Measurements from ENCODE around the gene SEPTIN5. TPM values are rescaled to one million over a fixed set of nuclear protein-coding genes. Genes with fewer than 3 reads are reported as not detected.
A peak's percentile ranks its signal among the peaks of the same experiment; 100 is the strongest.

The SEPTIN5 gene
- total RNA-seq, 1 donor from 2014 or later: 9.3 TPM

DNA sequence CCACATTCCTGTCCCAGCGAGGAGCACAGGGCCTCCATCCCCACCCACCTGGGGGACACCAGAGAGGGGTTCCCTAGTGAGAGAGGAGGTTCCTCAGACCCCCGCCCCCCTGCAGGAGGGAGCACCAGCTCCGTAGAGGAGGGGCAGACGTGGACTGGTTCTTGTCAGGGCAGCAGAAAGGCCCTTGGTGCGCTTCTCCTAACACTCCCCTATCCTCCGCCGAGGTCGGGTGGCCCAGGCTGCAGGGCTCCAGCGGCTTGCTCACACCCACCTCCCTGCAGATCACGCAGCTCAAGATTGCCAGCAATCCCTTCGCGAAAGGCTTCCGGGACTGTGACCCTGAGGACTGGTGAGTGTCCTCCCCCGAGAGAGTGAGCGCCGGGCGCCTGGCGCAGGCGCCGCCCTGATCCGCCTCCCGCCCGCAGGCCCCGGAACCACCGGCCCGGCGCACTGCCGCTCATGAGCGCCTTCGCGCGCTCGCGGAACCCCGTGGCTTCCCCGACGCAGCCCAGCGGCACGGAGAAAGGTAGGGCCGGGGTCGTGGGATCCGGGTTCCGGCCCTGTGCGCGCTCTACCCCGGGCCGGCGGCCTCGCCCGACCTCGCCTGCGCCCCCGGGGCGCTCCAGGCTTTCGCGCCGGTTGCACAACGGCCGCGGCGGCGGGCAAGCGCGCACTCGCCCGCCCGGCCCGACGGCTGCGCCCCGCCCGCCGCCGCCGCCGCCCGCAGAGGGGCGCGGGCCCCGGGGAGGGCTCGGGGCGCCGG, 51.4 kb downstream of the SEPTIN5 start:
- Histone ChIP-seq H3K4me1 (peaks cover 20% of the 10 kb centered on the region), H3K27ac (no peak overlapping the region), H3K9me3 (no peaks in the 10 kb centered on the region), H3K36me3 (no peaks in the 10 kb centered on the region), H3K27me3 (ENCODE audit: low read depth) (peaks cover 96% of the 10 kb centered on the region), H3K4me3 (peak overlapping the region; percentile 37)
- intact Hi-C loops (cut with DNase I): no loop called here
- TF ChIP-seq, protein P1, sequence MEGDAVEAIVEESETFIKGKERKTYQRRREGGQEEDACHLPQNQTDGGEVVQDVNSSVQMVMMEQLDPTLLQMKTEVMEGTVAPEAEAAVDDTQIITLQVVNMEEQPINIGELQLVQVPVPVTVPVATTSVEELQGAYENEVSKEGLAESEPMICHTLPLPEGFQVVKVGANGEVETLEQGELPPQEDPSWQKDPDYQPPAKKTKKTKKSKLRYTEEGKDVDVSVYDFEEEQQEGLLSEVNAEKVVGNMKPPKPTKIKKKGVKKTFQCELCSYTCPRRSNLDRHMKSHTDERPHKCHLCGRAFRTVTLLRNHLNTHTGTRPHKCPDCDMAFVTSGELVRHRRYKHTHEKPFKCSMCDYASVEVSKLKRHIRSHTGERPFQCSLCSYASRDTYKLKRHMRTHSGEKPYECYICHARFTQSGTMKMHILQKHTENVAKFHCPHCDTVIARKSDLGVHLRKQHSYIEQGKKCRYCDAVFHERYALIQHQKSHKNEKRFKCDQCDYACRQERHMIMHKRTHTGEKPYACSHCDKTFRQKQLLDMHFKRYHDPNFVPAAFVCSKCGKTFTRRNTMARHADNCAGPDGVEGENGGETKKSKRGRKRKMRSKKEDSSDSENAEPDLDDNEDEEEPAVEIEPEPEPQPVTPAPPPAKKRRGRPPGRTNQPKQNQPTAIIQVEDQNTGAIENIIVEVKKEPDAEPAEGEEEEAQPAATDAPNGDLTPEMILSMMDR (IDR thresholded peaks at IDR 0.05): no peak
- ATAC-seq: peak in 1 of 2 donors; percentile 30
- no peak for DNase-seq

DNA sequence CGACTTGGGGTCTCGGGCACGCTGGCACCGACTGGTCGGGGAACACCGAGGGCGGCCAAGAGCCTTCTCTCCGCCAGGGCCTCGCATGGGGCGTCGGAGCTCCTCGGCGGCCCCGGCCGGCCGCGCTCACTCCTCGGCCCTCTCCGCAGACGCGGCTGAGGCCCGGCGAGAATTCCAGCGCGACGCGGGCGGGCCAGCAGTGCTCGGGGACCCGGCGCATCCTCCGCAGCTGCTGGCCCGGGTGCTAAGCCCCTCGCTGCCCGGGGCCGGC, 51.9 kb downstream of the SEPTIN5 start:
- DNase-seq: no peak
- intact Hi-C loops (cut with DNase I): no loop called here
- ATAC-seq: no peak
- TF ChIP-seq, protein P1 (IDR thresholded peaks at IDR 0.05): no peak
- Histone ChIP-seq H3K4me1 (peaks cover 20% of the 10 kb centered on the region), H3K27me3 (ENCODE audit: low read depth) (peaks cover 98% of the 10 kb centered on the region), H3K9me3 (no peaks in the 10 kb centered on the region), H3K36me3 (no peaks in the 10 kb centered on the region), H3K27ac (peak overlapping the region; percentile 6), H3K4me3 (peak overlapping the region; percentile 44)

DNA sequence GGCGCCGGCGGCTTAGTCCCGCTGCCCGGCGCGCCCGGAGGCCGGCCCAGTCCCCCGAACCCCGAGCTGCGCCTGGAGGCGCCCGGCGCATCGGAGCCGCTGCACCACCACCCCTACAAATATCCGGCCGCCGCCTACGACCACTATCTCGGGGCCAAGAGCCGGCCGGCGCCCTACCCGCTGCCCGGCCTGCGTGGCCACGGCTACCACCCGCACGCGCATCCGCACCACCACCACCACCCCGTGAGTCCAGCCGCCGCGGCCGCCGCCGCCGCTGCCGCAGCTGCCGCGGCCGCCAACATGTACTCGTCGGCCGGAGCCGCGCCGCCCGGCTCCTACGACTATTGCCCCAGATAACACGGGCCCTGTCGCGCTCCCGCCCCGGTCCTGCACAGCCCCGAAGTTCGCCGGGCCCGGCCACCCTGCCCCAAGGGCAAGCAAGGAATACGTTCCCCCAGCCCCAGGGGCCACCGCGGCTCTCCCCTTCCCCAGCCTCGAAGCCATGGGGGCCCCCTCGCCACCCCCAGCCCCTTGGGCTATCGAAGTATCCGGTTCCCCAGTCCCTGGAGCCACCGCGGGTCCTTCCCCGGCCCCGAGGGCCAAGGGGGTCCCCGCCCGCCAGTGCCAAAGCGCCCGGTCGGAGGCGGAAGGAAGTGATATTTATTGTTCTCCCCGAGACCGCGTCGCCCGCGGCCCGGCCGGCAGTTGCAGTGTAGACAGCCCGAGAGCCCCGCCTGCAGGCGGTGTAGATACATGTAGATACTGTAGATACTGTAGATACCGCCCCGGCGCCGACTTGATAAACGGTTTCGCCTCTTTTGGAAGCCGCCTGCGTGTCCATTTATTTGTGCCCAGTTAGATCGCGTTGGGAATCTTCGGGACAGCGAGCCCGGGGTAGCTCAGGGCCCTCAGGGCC, 52.5 kb downstream of the SEPTIN5 start:
- Histone ChIP-seq H3K27me3 (ENCODE audit: low read depth) (peaks cover 98% of the 10 kb centered on the region), H3K27ac (peak overlapping the region; percentile 6), H3K36me3 (no peaks in the 10 kb centered on the region), H3K9me3 (no peaks in the 10 kb centered on the region), H3K4me3 (peak overlapping the region; percentile 44), H3K4me1 (peaks cover 20% of the 10 kb centered on the region)
- ATAC-seq (peak; percentile 69 to 73), DNase-seq (peak; percentile 81)
- TF ChIP-seq, protein P1 (IDR thresholded peaks at IDR 0.05): peak; percentile 25
- intact Hi-C loops (cut with DNase I): no loop called here

DNA sequence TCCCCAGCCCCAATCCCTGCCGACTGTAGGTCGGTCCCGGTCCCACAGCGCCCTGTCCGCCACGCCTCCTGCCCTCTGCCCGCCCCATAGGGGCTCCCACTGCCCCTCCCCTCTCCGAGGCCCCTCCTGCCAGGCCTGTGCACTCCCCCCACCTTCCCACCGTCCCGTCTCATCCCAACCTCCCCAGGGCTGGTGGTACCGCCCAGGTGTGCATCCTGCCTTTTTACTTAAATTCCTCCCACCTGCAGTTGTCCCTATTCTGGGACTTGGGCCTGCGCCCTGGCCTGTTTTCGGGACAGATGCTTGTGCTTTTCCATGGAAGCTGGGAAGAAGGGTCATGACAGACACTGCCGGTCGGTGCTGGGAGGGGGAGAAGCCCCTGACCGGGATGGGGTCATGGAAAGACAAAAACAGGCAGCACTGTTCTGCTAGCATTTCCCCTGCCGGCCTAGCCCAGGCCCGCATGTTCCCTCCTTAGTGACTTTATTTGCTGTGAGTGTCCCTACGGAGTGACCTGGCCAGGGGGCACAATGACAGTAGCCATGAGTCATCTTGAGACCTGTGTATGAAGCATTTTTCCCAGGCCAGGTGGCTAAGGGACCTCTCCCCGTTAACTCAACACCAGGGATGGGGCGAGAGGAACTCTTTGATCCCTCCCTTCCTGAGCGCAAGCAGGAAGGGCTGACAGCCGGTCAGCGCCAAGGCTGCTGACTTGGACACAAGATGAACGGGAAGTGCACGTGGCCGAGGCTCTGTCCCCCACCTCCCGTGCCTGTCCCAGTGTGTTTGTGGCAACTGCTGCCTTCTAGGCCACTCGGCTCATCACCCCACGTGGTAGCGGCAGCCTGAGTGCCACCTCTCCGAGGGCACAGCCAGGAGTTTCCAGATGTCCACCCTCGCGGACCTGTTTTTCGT, 53.4 kb downstream of the SEPTIN5 start:
- Histone ChIP-seq H3K9me3 (no peaks in the 10 kb centered on the region), H3K27ac (no peak overlapping the region), H3K4me3 (peak overlapping the region; percentile 44), H3K36me3 (no peaks in the 10 kb centered on the region), H3K4me1 (peaks cover 20% of the 10 kb centered on the region), H3K27me3 (ENCODE audit: low read depth) (peaks cover 98% of the 10 kb centered on the region)
- TF ChIP-seq, protein P1 (IDR thresholded peaks at IDR 0.05): no peak
- intact Hi-C loops (cut with DNase I): no loop called here
- DNase-seq: no peak
- ATAC-seq: peak; percentile 8 to 17

DNA sequence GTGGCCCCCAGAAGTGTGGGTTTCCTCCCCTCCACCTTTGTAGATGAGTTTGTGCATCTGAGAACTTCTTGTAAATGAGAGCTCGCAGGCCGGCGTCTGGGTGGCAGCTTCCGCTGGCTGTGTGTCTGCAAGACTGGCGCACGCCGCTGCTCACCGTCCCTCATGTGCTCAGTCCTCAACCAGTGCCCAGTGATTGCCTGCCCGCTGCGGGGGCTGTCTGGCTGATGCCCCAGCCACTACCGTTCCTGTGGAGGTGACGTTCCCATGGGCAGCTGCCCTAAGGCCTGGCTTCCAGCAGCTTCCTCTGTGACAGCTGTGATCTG, 55.1 kb downstream of the SEPTIN5 start:
- H3K27me3 ChIP-seq (ENCODE audit: low read depth): peaks cover 93% of the 10 kb centered on the region
- intact Hi-C loops (cut with DNase I): no loop called here
- peaks cover 20% of the 10 kb centered on the region for H3K4me1 ChIP-seq
- TF ChIP-seq, protein P1 (IDR thresholded peaks at IDR 0.05): no peak
- H3K9me3 ChIP-seq: no peaks in the 10 kb centered on the region
- H3K4me3 ChIP-seq: no peak overlapping the region
- H3K36me3 ChIP-seq: no peaks in the 10 kb centered on the region
- ATAC-seq (no peak), DNase-seq (peak; percentile 45)
- no peak overlapping the region for H3K27ac ChIP-seq
